Esophagus squamous epithelium (tissue), 5 donors: ENCODE data around the gene CORO1C. TPM values are rescaled to one million over a fixed set of nuclear protein-coding genes. Genes with fewer than 3 reads are reported as not detected.

Source experiments
- DNase-seq: peaks from one replicate; lab custom pipeline; 2025; lab: John Stamatoyannopoulos, UW
- H3K27ac ChIP-seq, 4 donors: fragments of 200-600 bp; sonication (generic); one replicate each; pipeline ENCODE4 v1.5.1; 2016 to 2019; ENCODE audit warnings: mild to moderate bottlenecking in 1 of 4
- H3K27me3 ChIP-seq, 4 donors: fragments of 200-600 bp; sonication (generic); 1 replicate in 3 of 4; 2 replicates in 1 of 4; pipeline versions ENCODE4 v1.5.1 to v1.6.0; 2017 to 2021; ENCODE audit warnings: antibody characterized with exemption in 1 of 4
- H3K36me3 ChIP-seq, 3 donors: fragments of 200-600 bp; sonication (generic); one replicate each; pipeline ENCODE4 v1.5.1; 2016 to 2019
- H3K4me1 ChIP-seq, 3 donors: fragments of 200-600 bp; sonication (generic); one replicate each; pipeline ENCODE4 v1.5.1; 2017 to 2019
- H3K4me3 ChIP-seq, 4 donors: fragments of 200-600 bp; sonication (generic); 1 replicate in 3 of 4; 2 replicates in 1 of 4; pipeline ENCODE4 v1.5.1; 2016 to 2019; ENCODE audit warnings: mild to moderate bottlenecking in 2 of 4, moderate library complexity in 1 of 4
- H3K9me3 ChIP-seq, 3 donors: fragments of 200-600 bp; sonication (generic); one replicate each; pipeline ENCODE4 v1.5.1; 2016 to 2019
- POLR2A ChIP-seq, 4 donors: fragments of 450-650 bp; IDR thresholded peaks; one replicate each; pipeline ENCODE4 v1.6.1; 2017; ENCODE audit warnings: antibody characterized with exemption in 4 of 4, mild to moderate bottlenecking in 4 of 4, moderate library complexity in 3 of 4
- WGBS, 2 donors: methylation state at CpG; one replicate each; pipeline ENCODE4 v1.1.5; 2018; 5-methylcytosine and 5-hydroxymethylcytosine counted together
- intact Hi-C: fragments of 100-400 bp; cut with DNase I; formaldehyde crosslinking; loops from one replicate; pipeline ENCODE4 v1.15.0; 2022
- total RNA-seq, 4 donors: library from RNA; depleted of rRNA; stranded (reverse); fragments of >200 nt; gene quantifications; one replicate each; pipeline ENCODE4 v1.1.0, GENCODE V29; 2016
- TF ChIP-seq, protein P1 (sequence below), 6 experiments: fragments of 450-650 bp in 4 of 6; fragments of 200-600 bp in 2 of 6; sonication (generic) in 2 of 6; IDR thresholded peaks; one replicate each; pipeline ENCODE4 v1.5.1; 2016 to 2019; ENCODE audit warnings: antibody characterized with exemption in 6 of 6, mild to moderate bottlenecking in 4 of 6, moderate library complexity in 4 of 6
- donor health status: DM: yes; HTN: yes; CAD: no.

Gene CORO1C
- total RNA-seq, 4 donors from 2014 or later: 67.2 to 142 (median 114) TPM

DNA sequence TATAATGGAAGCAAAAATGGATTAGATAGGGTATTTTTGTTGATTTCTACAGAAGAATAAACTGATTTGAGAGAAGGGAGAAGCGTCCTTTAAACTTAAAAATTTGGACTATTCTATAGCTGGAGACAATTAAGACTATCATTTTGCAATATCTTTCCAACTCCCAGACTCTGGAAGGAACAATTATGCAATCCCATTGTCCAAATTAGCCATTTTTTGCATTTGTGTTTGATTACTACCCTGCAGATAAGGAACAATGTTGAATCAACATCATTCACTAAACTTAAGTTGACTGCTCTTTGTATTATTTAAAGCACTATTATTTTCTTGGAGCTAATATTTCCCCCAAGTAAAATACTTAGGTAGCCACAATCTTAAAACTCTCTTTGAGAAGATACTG, 62.8 kb downstream of the CORO1C start:
- Histone ChIP-seq H3K36me3 (peaks cover 0 to 15% (median 0%) of the 10 kb centered on the region in 3 donors), H3K27me3 (no peaks in the 10 kb centered on the region), H3K27ac (peak overlapping the region in 2 of 4 donors; percentile 89 to 92), H3K9me3 (no peaks in the 10 kb centered on the region), H3K4me3 (no peak overlapping the region), H3K4me1 (peaks cover 29 to 64% (median 46%) of the 10 kb centered on the region in 3 donors)
- DNase-seq: no peak
- intact Hi-C loops: loop anchor here (10.0 kb wide), 1 partner anchor 66 kb away; the partner anchor contains the start of gene CORO1C
- 65 to 73% methylated on average over 1 of the region's 1 CpG for WGBS, 2 donors
- no peak for TF ChIP-seq POLR2A (IDR thresholded peaks at IDR 0.05)
- TF ChIP-seq, protein P1, sequence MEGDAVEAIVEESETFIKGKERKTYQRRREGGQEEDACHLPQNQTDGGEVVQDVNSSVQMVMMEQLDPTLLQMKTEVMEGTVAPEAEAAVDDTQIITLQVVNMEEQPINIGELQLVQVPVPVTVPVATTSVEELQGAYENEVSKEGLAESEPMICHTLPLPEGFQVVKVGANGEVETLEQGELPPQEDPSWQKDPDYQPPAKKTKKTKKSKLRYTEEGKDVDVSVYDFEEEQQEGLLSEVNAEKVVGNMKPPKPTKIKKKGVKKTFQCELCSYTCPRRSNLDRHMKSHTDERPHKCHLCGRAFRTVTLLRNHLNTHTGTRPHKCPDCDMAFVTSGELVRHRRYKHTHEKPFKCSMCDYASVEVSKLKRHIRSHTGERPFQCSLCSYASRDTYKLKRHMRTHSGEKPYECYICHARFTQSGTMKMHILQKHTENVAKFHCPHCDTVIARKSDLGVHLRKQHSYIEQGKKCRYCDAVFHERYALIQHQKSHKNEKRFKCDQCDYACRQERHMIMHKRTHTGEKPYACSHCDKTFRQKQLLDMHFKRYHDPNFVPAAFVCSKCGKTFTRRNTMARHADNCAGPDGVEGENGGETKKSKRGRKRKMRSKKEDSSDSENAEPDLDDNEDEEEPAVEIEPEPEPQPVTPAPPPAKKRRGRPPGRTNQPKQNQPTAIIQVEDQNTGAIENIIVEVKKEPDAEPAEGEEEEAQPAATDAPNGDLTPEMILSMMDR (IDR thresholded peaks at IDR 0.05): no peak

- peaks cover 0 to 10% (median 0%) of the 10 kb centered on the region in 3 donors for H3K36me3 ChIP-seq
- no peak for DNase-seq
- peak overlapping the region in 3 of 4 donors; percentile 31 to 92 (median 89) for H3K27ac ChIP-seq
- 70 to 80% methylated on average over 5 to 8 of the region's 8 CpGs for WGBS, 2 donors
- no peaks in the 10 kb centered on the region for H3K27me3 ChIP-seq
- intact Hi-C loops: loop anchor here (10.0 kb wide), 1 partner anchor 67 kb away; the partner anchor contains the start of gene CORO1C
- H3K4me3 ChIP-seq: no peak overlapping the region
- peaks cover 29 to 69% (median 50%) of the 10 kb centered on the region in 3 donors for H3K4me1 ChIP-seq
- TF ChIP-seq, protein P1 (IDR thresholded peaks at IDR 0.05): no peak
- no peak for TF ChIP-seq POLR2A (IDR thresholded peaks at IDR 0.05)
- H3K9me3 ChIP-seq: no peaks in the 10 kb centered on the region
These were observed 63.3 kb downstream of the CORO1C start for GRCh38 chr12:108668063-108668462.

DNA sequence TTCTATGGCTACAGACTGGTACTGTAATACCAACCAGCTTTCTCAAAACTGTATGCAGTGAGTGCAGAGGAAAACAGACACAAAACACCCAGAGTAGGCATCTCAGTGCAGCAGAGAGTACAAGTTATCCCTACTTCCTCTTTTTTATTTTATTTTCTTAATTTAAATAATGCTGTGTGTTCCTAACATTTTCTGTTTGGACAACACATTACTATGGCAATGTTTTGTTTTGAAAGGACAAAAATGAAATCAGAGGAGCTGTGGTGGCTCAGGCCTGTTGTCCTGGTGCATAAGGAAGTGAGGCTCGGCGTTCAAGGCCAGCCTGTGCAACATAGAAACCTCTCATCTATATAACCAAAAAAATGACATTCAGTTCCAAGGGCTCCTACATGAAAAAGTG, 64.0 kb downstream of the CORO1C start:
- Histone ChIP-seq H3K4me1 (peaks cover 29 to 70% (median 50%) of the 10 kb centered on the region in 3 donors), H3K9me3 (no peaks in the 10 kb centered on the region), H3K27me3 (no peaks in the 10 kb centered on the region), H3K4me3 (no peak overlapping the region), H3K36me3 (peaks cover 0 to 4% (median 0%) of the 10 kb centered on the region in 3 donors), H3K27ac (peak overlapping the region in 3 of 4 donors; percentile 31 to 92 (median 89))
- intact Hi-C loops: loop anchor here (10.0 kb wide), 1 partner anchor 67 kb away; the partner anchor contains the start of gene CORO1C
- WGBS, 2 donors: 24 to 59% methylated on average over 2 of the region's 2 CpGs
- DNase-seq: no peak
- TF ChIP-seq POLR2A (IDR thresholded peaks at IDR 0.05): no peak
- TF ChIP-seq, protein P1 (IDR thresholded peaks at IDR 0.05): no peak

DNA sequence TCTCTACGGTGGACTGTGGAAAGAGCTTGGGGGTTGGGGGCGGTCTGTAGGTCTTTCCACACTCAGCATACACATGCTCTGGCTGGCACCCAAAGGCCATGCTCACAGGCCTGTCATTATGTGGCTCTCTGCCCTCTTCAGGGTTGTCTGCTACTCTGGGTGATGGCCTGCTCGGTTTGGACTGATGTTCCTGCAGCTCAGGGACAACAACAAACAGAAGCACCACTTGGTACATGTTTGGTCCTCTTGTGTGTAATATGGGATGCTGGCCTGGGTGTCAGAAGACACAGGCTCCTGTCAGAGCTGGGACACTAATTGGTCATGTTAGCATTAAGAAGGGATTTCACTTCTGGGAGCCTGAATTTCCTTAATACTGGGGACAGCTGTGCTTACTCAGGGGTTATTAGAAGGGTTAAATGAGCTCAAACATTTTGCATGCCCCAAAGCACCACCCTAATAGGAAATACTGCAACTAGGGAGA, 64.9 kb downstream of the CORO1C start:
- H3K27me3 ChIP-seq: no peaks in the 10 kb centered on the region
- no peak overlapping the region for H3K4me3 ChIP-seq
- DNase-seq: no peak
- WGBS, 2 donors: 19 to 62% methylated on average over 3 of the region's 3 CpGs
- TF ChIP-seq, protein P1 (IDR thresholded peaks at IDR 0.05): no peak
- TF ChIP-seq POLR2A (IDR thresholded peaks at IDR 0.05): no peak
- peak overlapping the region; percentile 49 to 93 (median 90) for H3K27ac ChIP-seq
- peaks cover 0 to 7% (median 0%) of the 10 kb centered on the region in 3 donors for H3K36me3 ChIP-seq
- no peaks in the 10 kb centered on the region for H3K9me3 ChIP-seq
- intact Hi-C loops: loop anchor here (10.0 kb wide), 1 partner anchor 68 kb away; the partner anchor contains the start of gene CORO1C
- H3K4me1 ChIP-seq: peaks cover 29 to 75% (median 50%) of the 10 kb centered on the region in 3 donors

DNA sequence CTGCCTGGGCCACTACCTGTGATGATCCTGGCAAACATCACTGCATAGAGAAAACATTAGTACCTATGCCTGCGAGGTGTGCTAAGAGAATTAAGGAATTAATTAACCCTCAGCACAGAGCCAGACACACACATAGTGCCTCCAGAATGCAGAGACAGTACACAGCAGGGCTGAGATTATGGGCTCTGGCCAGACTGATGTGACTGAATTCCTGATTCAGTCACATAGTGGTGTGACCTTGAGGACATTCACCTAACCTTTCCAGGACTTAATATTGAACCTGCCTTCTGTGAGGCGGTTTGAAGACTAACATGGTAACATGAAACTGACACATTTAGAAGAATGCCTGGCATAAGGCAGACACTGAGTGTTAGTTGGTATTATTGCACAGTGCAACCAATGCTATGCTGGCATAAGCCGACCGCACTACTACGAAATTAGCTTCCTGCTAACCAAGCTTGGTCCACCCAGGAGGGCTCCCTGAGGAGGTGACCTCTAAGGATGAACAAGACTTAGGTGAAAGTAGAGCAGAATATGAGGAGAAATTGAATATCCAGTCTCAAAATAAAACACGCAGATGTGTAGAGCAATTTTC, 65.6 kb downstream of the CORO1C start:
- TF ChIP-seq, protein P1 (IDR thresholded peaks at IDR 0.05): no peak
- no peak for TF ChIP-seq POLR2A (IDR thresholded peaks at IDR 0.05)
- Histone ChIP-seq H3K27me3 (no peaks in the 10 kb centered on the region), H3K4me3 (no peak overlapping the region), H3K9me3 (no peaks in the 10 kb centered on the region), H3K27ac (peak overlapping the region; percentile 49 to 93 (median 90)), H3K4me1 (peaks cover 29 to 75% (median 50%) of the 10 kb centered on the region in 3 donors), H3K36me3 (peaks cover 0 to 12% (median 0%) of the 10 kb centered on the region in 3 donors)
- intact Hi-C loops: loop anchor here (10.0 kb wide), 1 partner anchor 69 kb away; the partner anchor contains the start of gene CORO1C
- WGBS, 2 donors: 72 to 76% methylated on average over 6 of the region's 6 CpGs
- DNase-seq: no peak
